ENCODE results near the gene NAV2.

NAV2 gene

GRCh38 chr11:20015529-20016427 lies 303.1 kb downstream of the NAV2 start:
- Histone ChIP-seq H2AFZ (ENCODE audit: low read depth, low read length) (no peak overlapping the region), H3K4me3 (ENCODE audit: low read length) (no peak overlapping the region), H3K27me3 (ENCODE audit: insufficient read depth, low read length) (no peaks in the 10 kb centered on the region), H3K4me1 (ENCODE audit: insufficient read depth, low read length) (peaks cover 4% of the 10 kb centered on the region), H3K9me3 (ENCODE audit: low read length) (no peaks in the 10 kb centered on the region), H3K36me3 (ENCODE audit: insufficient read depth, low read length) (no peaks in the 10 kb centered on the region)

- H3K9me3 ChIP-seq (ENCODE audit: low read length) = no peaks in the 10 kb centered on the region
- no peak overlapping the region for H2AFZ ChIP-seq (ENCODE audit: low read depth, low read length)
- H3K4me1 ChIP-seq (ENCODE audit: insufficient read depth, low read length) = peaks cover 3% of the 10 kb centered on the region
- H3K4me3 ChIP-seq (ENCODE audit: low read length) = no peak overlapping the region
- no peaks in the 10 kb centered on the region for H3K36me3 ChIP-seq (ENCODE audit: insufficient read depth, low read length)
- no peaks in the 10 kb centered on the region for H3K27me3 ChIP-seq (ENCODE audit: insufficient read depth, low read length)
Measured at GRCh38 chr11:20016526-20016925, 303.9 kb downstream of the NAV2 start.

GRCh38 chr11:20017320-20017719 lies 304.7 kb downstream of the NAV2 start:
- no peak overlapping the region for H2AFZ ChIP-seq (ENCODE audit: low read depth, low read length)

DNA sequence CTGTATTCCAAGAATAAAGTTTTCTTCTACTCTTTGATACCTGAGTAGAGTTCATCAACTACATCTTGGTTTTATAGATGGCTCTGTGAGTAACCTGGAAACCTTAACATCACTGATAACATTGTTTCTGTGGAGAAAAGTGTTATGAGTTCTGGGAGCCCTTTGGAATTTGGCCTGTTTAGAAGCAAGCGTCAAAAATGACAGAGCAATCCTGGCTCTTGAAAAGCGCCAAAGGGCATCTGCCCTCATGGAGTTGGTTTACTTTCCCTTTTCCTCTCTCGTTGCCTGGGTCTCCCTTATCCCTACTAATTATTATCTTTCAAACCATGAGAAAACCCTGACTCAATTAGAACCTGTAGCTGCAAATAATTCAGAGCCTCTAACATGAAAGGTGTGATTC lies 307.6 kb downstream of the NAV2 start:
- no peak overlapping the region for H3K4me3 ChIP-seq (ENCODE audit: low read length)
- no peaks in the 10 kb centered on the region for H3K27me3 ChIP-seq (ENCODE audit: insufficient read depth, low read length)
- peaks cover 26% of the 10 kb centered on the region for H3K4me1 ChIP-seq (ENCODE audit: insufficient read depth, low read length)
- no peaks in the 10 kb centered on the region for H3K36me3 ChIP-seq (ENCODE audit: insufficient read depth, low read length)
- no peaks in the 10 kb centered on the region for H3K9me3 ChIP-seq (ENCODE audit: low read length)
- no peak overlapping the region for H2AFZ ChIP-seq (ENCODE audit: low read depth, low read length)

More at GRCh38 chr11:20017320-20017719, 304.7 kb downstream of the NAV2 start:
- no peaks in the 10 kb centered on the region for H3K36me3 ChIP-seq (ENCODE audit: insufficient read depth, low read length)
- H3K9me3 ChIP-seq (ENCODE audit: low read length) = no peaks in the 10 kb centered on the region
- no peaks in the 10 kb centered on the region for H3K27me3 ChIP-seq (ENCODE audit: insufficient read depth, low read length)
- peaks cover 11% of the 10 kb centered on the region for H3K4me1 ChIP-seq (ENCODE audit: insufficient read depth, low read length)
- H3K4me3 ChIP-seq (ENCODE audit: low read length) = no peak overlapping the region

DNA sequence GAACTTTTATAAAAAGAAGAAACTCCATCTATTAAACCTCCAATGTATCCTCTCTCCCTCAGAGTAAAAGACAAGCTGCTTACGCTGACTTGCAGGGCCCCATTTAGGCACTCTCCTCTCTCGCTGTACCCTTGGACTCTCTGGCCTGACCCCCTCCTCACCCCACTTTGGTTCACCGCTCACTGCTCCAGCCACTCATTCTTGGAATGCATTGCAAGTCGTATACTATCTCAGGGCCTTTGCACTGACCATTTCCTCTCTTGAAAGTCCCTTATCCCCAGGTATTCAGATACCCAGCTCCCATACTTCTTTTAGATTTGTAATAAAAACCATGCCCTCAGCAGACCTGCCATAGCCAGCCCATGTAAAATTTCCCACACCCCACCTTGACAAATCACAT lies 308.1 kb downstream of the NAV2 start:
- Histone ChIP-seq H3K27me3 (ENCODE audit: insufficient read depth, low read length) (no peaks in the 10 kb centered on the region), H3K9me3 (ENCODE audit: low read length) (no peaks in the 10 kb centered on the region), H2AFZ (ENCODE audit: low read depth, low read length) (no peak overlapping the region), H3K4me3 (ENCODE audit: low read length) (no peak overlapping the region), H3K4me1 (ENCODE audit: insufficient read depth, low read length) (peaks cover 26% of the 10 kb centered on the region), H3K36me3 (ENCODE audit: insufficient read depth, low read length) (no peaks in the 10 kb centered on the region)

DNA sequence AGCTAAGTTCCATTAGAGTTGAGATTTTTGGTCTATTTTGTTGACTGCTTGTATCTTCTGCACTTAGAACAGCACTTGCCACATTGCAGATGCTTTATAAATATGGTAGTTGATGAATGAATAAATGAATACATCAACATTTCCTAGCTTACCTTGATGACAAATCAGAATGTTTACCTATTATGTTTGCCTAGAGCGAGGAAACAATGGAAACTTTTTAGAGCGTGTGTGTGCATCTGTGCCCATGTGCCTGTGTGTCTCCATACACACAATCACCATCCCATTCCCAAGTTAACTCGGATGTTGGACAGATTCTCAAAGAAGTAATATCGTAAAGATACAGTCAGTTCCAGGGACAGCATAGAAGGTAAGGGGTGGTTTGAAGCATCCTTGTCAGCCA lies 308.6 kb downstream of the NAV2 start:
- Histone ChIP-seq H3K4me3 (ENCODE audit: low read length) (no peak overlapping the region), H3K9me3 (ENCODE audit: low read length) (no peaks in the 10 kb centered on the region), H3K27me3 (ENCODE audit: insufficient read depth, low read length) (no peaks in the 10 kb centered on the region), H3K36me3 (ENCODE audit: insufficient read depth, low read length) (no peaks in the 10 kb centered on the region), H2AFZ (ENCODE audit: low read depth, low read length) (no peak overlapping the region), H3K4me1 (ENCODE audit: insufficient read depth, low read length) (peaks cover 26% of the 10 kb centered on the region)

- H3K36me3 ChIP-seq (ENCODE audit: insufficient read depth, low read length) = no peaks in the 10 kb centered on the region
- H3K4me1 ChIP-seq (ENCODE audit: insufficient read depth, low read length) = peaks cover 27% of the 10 kb centered on the region
- H3K4me3 ChIP-seq (ENCODE audit: low read length) = no peak overlapping the region
- no peaks in the 10 kb centered on the region for H3K9me3 ChIP-seq (ENCODE audit: low read length)
- H3K27me3 ChIP-seq (ENCODE audit: insufficient read depth, low read length) = no peaks in the 10 kb centered on the region
- no peak overlapping the region for H2AFZ ChIP-seq (ENCODE audit: low read depth, low read length)
Measured at GRCh38 chr11:20021771-20022362, 309.2 kb downstream of the NAV2 start.

DNA sequence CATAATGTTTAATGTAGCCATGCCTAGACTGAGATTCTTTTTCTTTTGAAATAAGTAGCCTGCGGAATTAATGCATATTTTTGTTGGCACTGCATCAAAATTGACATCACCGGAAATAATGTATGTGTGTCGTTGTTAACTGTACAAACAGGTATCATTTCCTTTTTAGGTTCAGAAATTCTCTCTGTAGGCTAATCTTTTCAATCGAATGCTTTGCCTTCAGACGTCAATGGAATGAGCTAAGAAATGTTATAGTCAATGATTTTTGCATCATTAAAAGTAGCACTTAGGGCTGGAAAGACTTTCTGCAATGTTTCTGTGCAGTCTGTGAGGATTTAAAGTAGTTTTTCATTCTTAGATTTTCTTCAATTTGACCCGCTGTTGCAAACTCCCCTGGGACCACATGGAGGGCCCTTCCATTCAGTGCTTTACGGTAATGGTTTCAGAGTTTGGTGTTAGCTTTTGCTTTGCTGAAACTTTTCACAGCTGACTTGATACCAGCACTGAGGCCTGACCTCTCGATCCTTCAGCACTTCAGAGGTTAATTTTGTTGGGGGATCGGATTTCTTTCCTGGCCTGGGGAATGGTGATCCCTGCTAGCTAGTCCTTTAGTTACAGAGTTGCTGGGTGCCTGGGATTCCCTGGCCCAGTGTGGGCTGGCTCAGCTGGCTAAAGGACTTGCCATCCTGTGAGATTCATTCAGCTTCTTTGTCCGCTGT lies 309.9 kb downstream of the NAV2 start:
- Histone ChIP-seq H3K36me3 (ENCODE audit: insufficient read depth, low read length) (no peaks in the 10 kb centered on the region), H3K27me3 (ENCODE audit: insufficient read depth, low read length) (no peaks in the 10 kb centered on the region), H3K4me1 (ENCODE audit: insufficient read depth, low read length) (peaks cover 34% of the 10 kb centered on the region), H3K4me3 (ENCODE audit: low read length) (peak overlapping the region; percentile 39), H3K9me3 (ENCODE audit: low read length) (no peaks in the 10 kb centered on the region), H2AFZ (ENCODE audit: low read depth, low read length) (peak overlapping the region; percentile 5)

DNA sequence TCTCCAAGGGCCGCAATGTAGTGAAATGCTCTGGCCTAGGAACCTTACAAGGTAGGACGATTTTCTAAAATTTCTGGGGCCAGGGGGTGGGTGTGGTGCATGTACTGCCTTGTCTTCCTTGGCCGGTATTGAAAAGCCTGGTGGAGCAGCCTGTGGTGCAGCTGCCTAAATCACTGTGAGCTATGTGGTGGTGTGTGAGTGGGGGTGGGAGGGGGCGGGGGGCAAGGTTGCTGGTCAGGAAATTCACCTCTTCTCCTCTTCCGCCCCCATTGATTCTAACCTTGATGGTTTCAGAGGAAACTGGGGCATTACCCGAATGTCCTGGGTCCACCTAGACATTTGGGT lies 310.4 kb downstream of the NAV2 start:
- peaks cover 36% of the 10 kb centered on the region for H3K4me1 ChIP-seq (ENCODE audit: insufficient read depth, low read length)
- no peaks in the 10 kb centered on the region for H3K27me3 ChIP-seq (ENCODE audit: insufficient read depth, low read length)

DNA sequence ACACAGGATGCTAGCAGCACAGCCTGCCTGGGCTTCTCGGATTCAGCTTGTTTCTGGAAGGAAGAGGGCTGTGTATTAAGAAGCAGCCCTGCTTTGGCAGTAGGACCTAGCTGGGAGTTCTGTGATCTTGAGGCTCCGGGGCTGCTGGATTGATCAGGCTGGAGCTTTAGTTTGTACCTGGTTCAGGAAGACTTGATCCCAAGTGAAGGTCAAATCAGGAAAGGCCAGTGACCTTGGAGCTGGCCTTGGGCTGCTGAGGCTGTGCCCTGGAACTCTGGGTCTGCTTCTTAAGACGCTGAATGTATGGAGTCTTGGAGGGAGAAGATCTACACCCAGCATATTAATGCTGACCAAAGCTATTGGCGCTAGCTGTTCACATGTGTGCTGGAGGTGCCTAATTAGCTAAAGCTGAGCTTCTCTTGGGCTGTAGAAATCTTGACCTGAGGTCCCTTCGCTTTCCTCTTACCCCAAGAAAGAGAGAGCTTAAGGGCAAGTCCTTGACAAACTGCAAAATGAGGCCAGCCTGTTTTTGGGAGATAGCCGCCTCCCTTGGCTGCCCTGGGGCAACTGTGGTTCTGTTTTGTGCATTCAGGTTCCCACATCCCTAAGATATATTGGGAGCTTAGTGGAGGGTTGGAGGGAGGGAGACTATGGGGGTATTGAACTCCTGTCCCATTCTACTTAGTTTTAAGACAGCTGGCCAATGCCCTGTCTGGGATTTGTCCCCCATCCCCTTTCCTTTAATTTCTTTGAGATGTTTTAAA lies 311.7 kb downstream of the NAV2 start:
- peaks cover 36% of the 10 kb centered on the region for H3K4me1 ChIP-seq (ENCODE audit: insufficient read depth, low read length)
- no peaks in the 10 kb centered on the region for H3K36me3 ChIP-seq (ENCODE audit: insufficient read depth, low read length)
- no peaks in the 10 kb centered on the region for H3K27me3 ChIP-seq (ENCODE audit: insufficient read depth, low read length)
- no peaks in the 10 kb centered on the region for H3K9me3 ChIP-seq (ENCODE audit: low read length)
- H3K4me3 ChIP-seq (ENCODE audit: low read length) = no peak overlapping the region
- no peak overlapping the region for H2AFZ ChIP-seq (ENCODE audit: low read depth, low read length)

More for the DNA sequence above, 310.4 kb downstream of the NAV2 start:
- H3K36me3 ChIP-seq (ENCODE audit: insufficient read depth, low read length) = no peaks in the 10 kb centered on the region
- no peak overlapping the region for H2AFZ ChIP-seq (ENCODE audit: low read depth, low read length)
- H3K9me3 ChIP-seq (ENCODE audit: low read length) = no peaks in the 10 kb centered on the region
- peak overlapping the region; percentile 39 for H3K4me3 ChIP-seq (ENCODE audit: low read length)

- Histone ChIP-seq H3K27me3 (ENCODE audit: insufficient read depth, low read length) (no peaks in the 10 kb centered on the region), H3K4me1 (ENCODE audit: insufficient read depth, low read length) (peaks cover 36% of the 10 kb centered on the region), H3K9me3 (ENCODE audit: low read length) (no peaks in the 10 kb centered on the region), H2AFZ (ENCODE audit: low read depth, low read length) (no peak overlapping the region), H3K4me3 (ENCODE audit: low read length) (no peak overlapping the region), H3K36me3 (ENCODE audit: insufficient read depth, low read length) (no peaks in the 10 kb centered on the region)
Measured at GRCh38 chr11:20025332-20025840, 312.7 kb downstream of the NAV2 start.

GRCh38 chr11:20026629-20027555 lies 314.3 kb downstream of the NAV2 start:
- no peaks in the 10 kb centered on the region for H3K9me3 ChIP-seq (ENCODE audit: low read length)
- H3K4me1 ChIP-seq (ENCODE audit: insufficient read depth, low read length) = peaks cover 35% of the 10 kb centered on the region
- H3K4me3 ChIP-seq (ENCODE audit: low read length) = no peak overlapping the region
- no peaks in the 10 kb centered on the region for H3K36me3 ChIP-seq (ENCODE audit: insufficient read depth, low read length)
- H2AFZ ChIP-seq (ENCODE audit: low read depth, low read length) = no peak overlapping the region
- H3K27me3 ChIP-seq (ENCODE audit: insufficient read depth, low read length) = no peaks in the 10 kb centered on the region

Data from neuron (in vitro differentiated cells).